H1 (cell line): ENCODE results near the gene GAK. TPM values are rescaled to one million over a fixed set of nuclear protein-coding genes. Genes with fewer than 3 reads are reported as not detected.

ENCODE experiments used
- CTCF ChIA-PET: fragments of 300-600 bp; sonication (Branson Sonifier 250); formaldehyde crosslinking; loops from one replicate; lab custom pipeline; 2021; ENCODE audit not compliant: partially characterized antibody; lab: Charles Lee
- POLR2A ChIA-PET: fragments of 300-600 bp; sonication (Branson Sonifier 250); formaldehyde crosslinking; loops from one replicate; lab custom pipeline; 2021; ENCODE audit warnings: inconsistent platforms; ENCODE audit not compliant: partially characterized antibody; lab: Charles Lee
- DNase-seq, 2 experiments: peaks; one replicate each; pipeline versions ENCODE4 v3.0.0 to v3.0.0-alpha.2; 2010 to 2022; ENCODE audit warnings: low spot score in 2 of 2, low read depth in 1 of 2, mixed read lengths in 1 of 2
- FAIRE-seq: peaks from 2 replicates; lab custom pipeline; 2011; peaks lifted over from hg19 to GRCh38; lab: Jason Lieb, UNC
- H2AFZ ChIP-seq: 2 replicates; pipeline ENCODE4 v1.8.1; 2012; ENCODE audit warnings: low read length, inconsistent platforms
- H2AK5ac ChIP-seq: 2 replicates; pipeline ENCODE4 v1.6.1; 2013; ENCODE audit warnings: low read depth, low read length
- H2BK120ac ChIP-seq: replicated peaks from 2 replicates; pipeline ENCODE3; 2013; ENCODE audit warnings: low read depth, low read length, inconsistent platforms
- H2BK12ac ChIP-seq: 2 replicates; pipeline ENCODE4 v1.6.1; 2013; ENCODE audit warnings: low read depth, low read length
- H2BK15ac ChIP-seq: 2 replicates; pipeline ENCODE4 v1.6.1; 2013; ENCODE audit warnings: low read length
- H2BK20ac ChIP-seq: 2 replicates; pipeline ENCODE4 v1.6.1; 2013; ENCODE audit warnings: low read length
- H2BK5ac ChIP-seq: 2 replicates; pipeline ENCODE4 v1.6.1; 2013; ENCODE audit warnings: low read depth, low read length
- H3K14ac ChIP-seq: 2 replicates; pipeline ENCODE4 v1.6.1; 2013; ENCODE audit warnings: inconsistent platforms; ENCODE audit not compliant: insufficient read length
- H3K18ac ChIP-seq: 2 replicates; pipeline ENCODE4 v1.6.1; 2013; ENCODE audit warnings: low read length; ENCODE audit errors: extremely low read depth
- H3K23ac ChIP-seq: 2 replicates; pipeline ENCODE4 v1.6.1; 2013; ENCODE audit warnings: inconsistent platforms; ENCODE audit not compliant: insufficient read length
- H3K23me2 ChIP-seq: 2 replicates; pipeline ENCODE4 v1.6.1; 2013; ENCODE audit warnings: low read depth, low read length
- H3K27ac ChIP-seq: 2 replicates; pipeline ENCODE4 v1.6.1; 2011; ENCODE audit warnings: low read depth, low read length, inconsistent platforms
- H3K27me3 ChIP-seq, 4 experiments: replicated peaks in 1 of 4; 1 replicate in 1 of 4; 2 replicates in 3 of 4; pipeline versions ENCODE4 v1.6.1 to v1.8.1; 2011 to 2013; ENCODE audit warnings: low read length in 3 of 4, mild to moderate bottlenecking in 3 of 4, inconsistent platforms in 2 of 4, mixed read lengths in 2 of 4, moderate library complexity in 1 of 4; ENCODE audit not compliant: control insufficient read depth in 3 of 4, insufficient read depth in 3 of 4; ENCODE audit errors: extremely low read depth in 1 of 4
- H3K36me3 ChIP-seq, 4 experiments: 2 replicates each; pipeline versions ENCODE4 v1.6.1 to v1.8.1; 2011 to 2013; ENCODE audit warnings: mild to moderate bottlenecking in 4 of 4, low read length in 3 of 4, moderate library complexity in 2 of 4, control low read depth in 1 of 4, inconsistent platforms in 1 of 4; ENCODE audit not compliant: insufficient read depth in 4 of 4, control insufficient read depth in 2 of 4
- H3K4ac ChIP-seq: replicated peaks from 2 replicates; pipeline ENCODE3; 2013; ENCODE audit warnings: low read length, low read depth, mixed read lengths, inconsistent platforms; ENCODE audit not compliant: insufficient read length
- H3K4me1 ChIP-seq, 4 experiments: replicated peaks in 1 of 4; 1 replicate in 1 of 4; 2 replicates in 3 of 4; pipeline versions ENCODE4 v1.6.1 to v1.8.1; 2011 to 2013; ENCODE audit warnings: low read length in 3 of 4, inconsistent platforms in 2 of 4, mixed read lengths in 1 of 4; ENCODE audit not compliant: insufficient read depth in 4 of 4, control insufficient read depth in 3 of 4
- H3K4me2 ChIP-seq, 2 experiments: 2 replicates each; pipeline versions ENCODE4 v1.6.1 to v1.8.1; 2011 to 2013; ENCODE audit warnings: low read depth in 2 of 2, low read length in 2 of 2, control low read depth in 1 of 2, inconsistent platforms in 1 of 2, mild to moderate bottlenecking in 1 of 2; ENCODE audit not compliant: insufficient read depth in 1 of 2
- H3K4me3 ChIP-seq, 4 experiments: fragments of 200-600, 300-600 bp in 1 of 4; sonication (generic), shearing (Covaris generic), sonication (Bioruptor Twin) in 1 of 4; 2 replicates each; pipeline versions ENCODE4 v1.5.1 to v1.8.1; 2011 to 2016; ENCODE audit warnings: low read length in 4 of 4, low read depth in 3 of 4, control low read depth in 2 of 4, inconsistent platforms in 2 of 4, mild to moderate bottlenecking in 2 of 4, mixed read lengths in 1 of 4, moderate library complexity in 1 of 4; ENCODE audit not compliant: insufficient read depth in 2 of 4; ENCODE audit errors: extremely low read depth in 1 of 4
- H3K56ac ChIP-seq: replicated peaks from 2 replicates; pipeline ENCODE3; 2013; ENCODE audit warnings: low read depth, mild to moderate bottlenecking, mixed read lengths, low read length, inconsistent platforms; ENCODE audit not compliant: insufficient read length
- H3K79me1 ChIP-seq: 2 replicates; pipeline ENCODE4 v1.6.1; 2013; ENCODE audit warnings: low read depth, low read length, control low read depth
- H3K79me2 ChIP-seq, 2 experiments: 2 replicates each; pipeline versions ENCODE4 v1.6.1 to v1.8.1; 2012 to 2013; ENCODE audit warnings: low read length in 2 of 2, mild to moderate bottlenecking in 2 of 2, inconsistent platforms in 1 of 2; ENCODE audit not compliant: insufficient read depth in 2 of 2, control insufficient read depth in 1 of 2
- H3K9ac ChIP-seq, 4 experiments: replicated peaks in 1 of 4; 1 replicate in 1 of 4; 2 replicates in 3 of 4; pipeline versions ENCODE4 v1.6.1 to v1.8.1; 2011 to 2013; ENCODE audit warnings: low read depth in 3 of 4, low read length in 3 of 4, control low read depth in 2 of 4, mild to moderate bottlenecking in 2 of 4, moderate library complexity in 2 of 4, inconsistent platforms in 1 of 4; ENCODE audit errors: extremely low read depth in 1 of 4
- H3K9me3 ChIP-seq, 2 experiments: 2 replicates each; pipeline versions ENCODE4 v1.6.1 to v1.8.1; 2012 to 2013; ENCODE audit warnings: mild to moderate bottlenecking in 2 of 2, moderate library complexity in 2 of 2, control low read depth in 1 of 2, inconsistent platforms in 1 of 2, low read depth in 1 of 2, low read length in 1 of 2, mixed read lengths in 1 of 2; ENCODE audit not compliant: insufficient read depth in 2 of 2
- H4K20me1 ChIP-seq, 2 experiments: replicated peaks in 1 of 2; 2 replicates each; pipeline versions ENCODE3 to v1.8.1; 2011 to 2013; ENCODE audit warnings: inconsistent platforms in 2 of 2, low read length in 2 of 2, mild to moderate bottlenecking in 1 of 2; ENCODE audit not compliant: insufficient read depth in 2 of 2, control insufficient read depth in 1 of 2
- H4K5ac ChIP-seq: 2 replicates; pipeline ENCODE4 v1.6.1; 2013; ENCODE audit warnings: low read length, low read depth, mixed read lengths, inconsistent platforms; ENCODE audit not compliant: insufficient read length
- H4K8ac ChIP-seq: 2 replicates; pipeline ENCODE4 v1.8.0; 2013; ENCODE audit warnings: mild to moderate bottlenecking, moderate library complexity, low read length, inconsistent platforms; ENCODE audit not compliant: insufficient read depth; ENCODE audit errors: extremely low read depth
- H4K91ac ChIP-seq: replicated peaks from 2 replicates; pipeline ENCODE3; 2013; ENCODE audit warnings: low read length, mixed read lengths, inconsistent platforms; ENCODE audit not compliant: insufficient read length
- BACH1 ChIP-seq: IDR thresholded peaks from 2 replicates; pipeline ENCODE4 v1.6.1; 2012; ENCODE audit warnings: low read length, improper control_type of control experiment
- CHD1 ChIP-seq: IDR thresholded peaks from 2 replicates; pipeline ENCODE4 v1.6.1; 2012; ENCODE audit warnings: low read depth, low read length, improper control_type of control experiment
- CREB1 ChIP-seq: IDR thresholded peaks from 2 replicates; pipeline ENCODE4 v1.6.1; 2012; ENCODE audit warnings: inconsistent platforms
- EZH2 ChIP-seq: fragments of 200-600 bp; sonication (generic); IDR thresholded peaks from 2 replicates; pipeline ENCODE4 v1.7.1; 2012; ENCODE audit warnings: low read depth, mild to moderate bottlenecking, moderate library complexity, low read length, inconsistent platforms; ENCODE audit not compliant: severe bottlenecking
- KDM5A ChIP-seq: fragments of 200-600 bp; IDR thresholded peaks from 2 replicates; pipeline ENCODE4 v1.7.1; 2012; ENCODE audit warnings: mild to moderate bottlenecking, low read length, inconsistent platforms, mixed read lengths
- RBBP5 ChIP-seq: IDR thresholded peaks from 2 replicates; pipeline ENCODE4 v1.7.1; 2012; ENCODE audit warnings: low read depth, mild to moderate bottlenecking, inconsistent platforms, low read length, moderate library complexity, borderline replicate concordance
- RNF2 ChIP-seq: fragments of 200-900, 300-1000 bp; sonication (generic); IDR thresholded peaks from 2 replicates; pipeline ENCODE4 v1.7.1; 2016; ENCODE audit warnings: borderline replicate concordance, low read depth, mild to moderate bottlenecking, antibody characterized with exemption, low read length; ENCODE audit not compliant: poor library complexity, severe bottlenecking; ENCODE audit errors: missing control alignments
- RXRA ChIP-seq: IDR thresholded peaks from 2 replicates; pipeline ENCODE4 v1.6.1; 2011; ENCODE audit warnings: low read depth, mild to moderate bottlenecking, low read length, moderate library complexity; ENCODE audit not compliant: insufficient read depth
- SP2 ChIP-seq: IDR thresholded peaks from 2 replicates; pipeline ENCODE4 v1.6.1; 2012; ENCODE audit warnings: mild to moderate bottlenecking, low read length, inconsistent platforms
- WGBS, 2 experiments: shearing (Covaris generic) in 1 of 2; methylation state at CpG; one replicate each; pipeline versions ENCODE4 v1.1.6 to v1.1.7; 2013 to 2015; ENCODE audit warnings: low lambda C conversion rate in 2 of 2, mixed read lengths in 2 of 2, inconsistent platforms in 1 of 2, low coverage in 1 of 2, missing lambda C conversion rate in 1 of 2; ENCODE audit not compliant: insufficient replicate concordance in 2 of 2, insufficient coverage in 1 of 2, insufficient read length in 1 of 2; ENCODE audit errors: extremely low coverage in 1 of 2, missing lambda C conversion rate in 1 of 2; 5-methylcytosine and 5-hydroxymethylcytosine counted together
- polyA plus RNA-seq, 7 experiments: library from polyadenylated mRNA; depleted of rRNA in 3 of 7; stranded (reverse) in 5 of 7; unstranded in 2 of 7; fragments of >200 nt in 5 of 7; fragments of 200-250 nt in 2 of 7; gene quantifications; 1 replicate in 5 of 7; 2 replicates in 1 of 7; 4 replicates in 1 of 7; pipeline versions ENCODE4 v1.2.1 to v1.2.3, GENCODE V29; 2011 to 2013; ENCODE audit warnings: missing spikeins in 2 of 7, mixed read lengths in 2 of 7
- total RNA-seq: library from RNA; stranded (reverse); fragmentation: NEBNext Ultra II Directional; extraction: Animal tissue kit (Norgen Biotek cat#: 25700); gene quantifications from 2 replicates; pipeline ENCODE4 v1.2.1, GENCODE V29; 2021
- TF ChIP-seq, protein P1 (sequence below): IDR thresholded peaks from 2 replicates; pipeline ENCODE4 v1.6.1; 2011; ENCODE audit warnings: low read depth, mild to moderate bottlenecking, low read length; ENCODE audit not compliant: insufficient read depth
- TF ChIP-seq, protein P2 (sequence below): IDR thresholded peaks from 2 replicates; pipeline ENCODE4 v1.6.1; 2012; ENCODE audit warnings: inconsistent platforms
- TF ChIP-seq, protein P3 (sequence below): IDR thresholded peaks from 2 replicates; pipeline ENCODE4 v1.6.1; 2012; ENCODE audit warnings: inconsistent platforms

GAK gene
- total and polyA plus RNA-seq, 2 of the 8 experiments (the other 6 are each of a cell fraction or from before 2014, with no cell fraction given) = 31.5 to 70.8 TPM

DNA sequence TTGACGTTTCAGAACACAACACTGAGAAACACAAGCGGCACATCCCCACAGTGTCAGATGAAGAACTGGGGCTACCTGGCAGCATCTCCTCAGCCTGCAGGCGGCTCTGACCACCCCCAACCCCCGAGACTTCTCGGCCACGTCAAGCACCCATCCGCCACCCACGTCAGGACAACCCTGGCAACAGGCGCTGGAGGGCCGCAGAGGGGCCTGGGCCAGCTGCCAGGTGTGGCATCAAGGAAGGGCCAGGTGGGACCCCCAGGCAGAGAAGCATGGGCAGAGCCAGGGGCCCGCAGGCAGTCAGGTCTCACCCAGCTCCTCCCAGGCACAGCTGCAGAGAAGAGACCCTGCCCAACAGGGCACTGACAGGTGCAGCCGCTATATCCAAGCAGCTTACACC is 22.3 kb downstream of the GAK start:
- H2BK15ac ChIP-seq = no peak overlapping the region
- H2BK120ac ChIP-seq = no peak overlapping the region
- H4K5ac ChIP-seq = no peak overlapping the region
- no peak overlapping the region for H2BK12ac ChIP-seq
- CTCF ChIA-PET = interaction anchor here (0.7 to 1.1 kb wide), 5 partner anchors 9 to 61 kb away, joined by 3 to 6 read pairs (median 4); no protein-coding TSS in a partner anchor
- no peak overlapping the region for H2AFZ ChIP-seq
- no peak overlapping the region for H3K4me3 ChIP-seq
- H3K4me1 ChIP-seq = no peaks in the 10 kb centered on the region
- H3K4me2 ChIP-seq = no peak overlapping the region
- H3K9me3 ChIP-seq = peaks cover 0 to 10% of the 10 kb centered on the region in 2 experiments; a peak in 1 of 4 replicates
- DNase-seq (no peak), FAIRE-seq (no peak)
- WGBS, 2 experiments = 82% methylated on average over 11 of the region's 12 CpGs; no CpG with 5 or more reads in 1 of the 2 experiments
- H2AK5ac ChIP-seq = no peak overlapping the region
- H3K27ac ChIP-seq = no peak overlapping the region
- no peak overlapping the region for H4K8ac ChIP-seq
- no peak overlapping the region for H3K4ac ChIP-seq
- no peak overlapping the region for H3K14ac ChIP-seq
- POLR2A ChIA-PET = no interaction called here
- no peaks in the 10 kb centered on the region; a peak in 1 of 7 replicates for H3K27me3 ChIP-seq
- no peaks in the 10 kb centered on the region for H3K23me2 ChIP-seq
- H3K56ac ChIP-seq = no peak overlapping the region
- peaks cover 3 to 7% of the 10 kb centered on the region in 2 experiments for H4K20me1 ChIP-seq
- H3K79me2 ChIP-seq = peaks cover 2 to 6% of the 10 kb centered on the region in 2 experiments; a peak in 2 of 4 replicates
- H3K79me1 ChIP-seq = peaks cover 8% of the 10 kb centered on the region; the same call in 1 of the 2 replicates
- no peak overlapping the region for H3K18ac ChIP-seq
- H3K23ac ChIP-seq = no peak overlapping the region
- no peak overlapping the region for H3K9ac ChIP-seq
- H2BK20ac ChIP-seq = no peak overlapping the region
- H2BK5ac ChIP-seq = no peak overlapping the region
- no peak overlapping the region for H4K91ac ChIP-seq
- peaks cover 0 to 8% (median 3%) of the 10 kb centered on the region in 4 experiments; a peak in 3 of 8 replicates for H3K36me3 ChIP-seq
- TF ChIP-seq RBBP5 = no peak
- no peak for TF ChIP-seq KDM5A
- no peak for TF ChIP-seq RNF2
- no peak for TF ChIP-seq BACH1
- TF ChIP-seq RXRA = no peak
- TF ChIP-seq EZH2 = no peak
- TF ChIP-seq CREB1 = no peak
- TF ChIP-seq, protein P1, sequence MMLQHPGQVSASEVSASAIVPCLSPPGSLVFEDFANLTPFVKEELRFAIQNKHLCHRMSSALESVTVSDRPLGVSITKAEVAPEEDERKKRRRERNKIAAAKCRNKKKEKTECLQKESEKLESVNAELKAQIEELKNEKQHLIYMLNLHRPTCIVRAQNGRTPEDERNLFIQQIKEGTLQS = no peak
- TF ChIP-seq, protein P2, sequence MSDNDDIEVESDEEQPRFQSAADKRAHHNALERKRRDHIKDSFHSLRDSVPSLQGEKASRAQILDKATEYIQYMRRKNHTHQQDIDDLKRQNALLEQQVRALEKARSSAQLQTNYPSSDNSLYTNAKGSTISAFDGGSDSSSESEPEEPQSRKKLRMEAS = no peak
- TF ChIP-seq CHD1 = no peak
- no peak for TF ChIP-seq SP2
- TF ChIP-seq, protein P3, sequence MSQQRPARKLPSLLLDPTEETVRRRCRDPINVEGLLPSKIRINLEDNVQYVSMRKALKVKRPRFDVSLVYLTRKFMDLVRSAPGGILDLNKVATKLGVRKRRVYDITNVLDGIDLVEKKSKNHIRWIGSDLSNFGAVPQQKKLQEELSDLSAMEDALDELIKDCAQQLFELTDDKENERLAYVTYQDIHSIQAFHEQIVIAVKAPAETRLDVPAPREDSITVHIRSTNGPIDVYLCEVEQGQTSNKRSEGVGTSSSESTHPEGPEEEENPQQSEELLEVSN = no peak
